ENCODE results near the gene TCAIM.

TCAIM gene

DNA sequence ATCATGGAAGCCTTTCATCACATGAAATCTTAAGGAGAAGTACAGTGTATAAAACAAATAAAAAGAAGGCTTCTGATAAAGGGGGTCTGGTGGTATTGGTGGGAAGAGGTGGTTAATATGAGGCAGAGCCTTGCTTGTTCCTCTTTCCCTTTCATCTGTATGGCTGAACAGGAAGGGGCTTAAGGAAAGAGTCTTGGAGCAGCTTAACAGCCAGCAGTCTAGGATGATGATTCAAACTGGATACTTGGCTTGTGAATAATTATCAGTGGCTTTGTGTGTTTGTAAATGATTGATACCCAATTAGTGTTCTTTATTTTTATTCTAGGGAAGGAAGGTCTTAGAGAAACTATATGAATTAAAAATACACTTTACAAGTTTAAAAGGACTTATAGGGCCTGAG, 29.1 kb upstream of the TCAIM start:
- no peak for DNase-seq (ENCODE audit: extremely low read depth, low read depth)
- TF ChIP-seq, protein P1, sequence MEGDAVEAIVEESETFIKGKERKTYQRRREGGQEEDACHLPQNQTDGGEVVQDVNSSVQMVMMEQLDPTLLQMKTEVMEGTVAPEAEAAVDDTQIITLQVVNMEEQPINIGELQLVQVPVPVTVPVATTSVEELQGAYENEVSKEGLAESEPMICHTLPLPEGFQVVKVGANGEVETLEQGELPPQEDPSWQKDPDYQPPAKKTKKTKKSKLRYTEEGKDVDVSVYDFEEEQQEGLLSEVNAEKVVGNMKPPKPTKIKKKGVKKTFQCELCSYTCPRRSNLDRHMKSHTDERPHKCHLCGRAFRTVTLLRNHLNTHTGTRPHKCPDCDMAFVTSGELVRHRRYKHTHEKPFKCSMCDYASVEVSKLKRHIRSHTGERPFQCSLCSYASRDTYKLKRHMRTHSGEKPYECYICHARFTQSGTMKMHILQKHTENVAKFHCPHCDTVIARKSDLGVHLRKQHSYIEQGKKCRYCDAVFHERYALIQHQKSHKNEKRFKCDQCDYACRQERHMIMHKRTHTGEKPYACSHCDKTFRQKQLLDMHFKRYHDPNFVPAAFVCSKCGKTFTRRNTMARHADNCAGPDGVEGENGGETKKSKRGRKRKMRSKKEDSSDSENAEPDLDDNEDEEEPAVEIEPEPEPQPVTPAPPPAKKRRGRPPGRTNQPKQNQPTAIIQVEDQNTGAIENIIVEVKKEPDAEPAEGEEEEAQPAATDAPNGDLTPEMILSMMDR (IDR thresholded peaks at IDR 0.05; ENCODE audit: low read depth, low read length), result no peak

DNA sequence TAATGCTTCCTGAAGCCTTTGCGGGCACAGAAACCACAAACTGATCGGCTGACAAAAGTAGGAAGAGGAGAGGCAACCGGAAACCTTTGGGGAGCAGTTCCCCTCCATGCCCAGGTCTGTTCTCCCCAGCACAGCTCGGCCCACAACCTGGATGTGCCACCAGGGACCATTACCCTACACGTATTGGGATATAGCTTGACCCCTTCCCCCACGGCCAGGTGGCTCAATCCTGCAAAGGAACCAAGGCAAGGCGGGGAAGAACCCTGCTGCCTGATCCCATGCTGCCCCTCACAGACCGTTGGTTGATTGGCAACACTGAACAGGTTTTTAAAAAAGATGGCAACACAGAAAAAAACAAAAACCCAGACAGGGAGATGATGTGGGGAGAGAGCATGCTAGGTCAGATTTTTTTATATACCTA, 19.7 kb upstream of the TCAIM start:
- DNase-seq (ENCODE audit: extremely low read depth, low read depth), result no peak

DNA sequence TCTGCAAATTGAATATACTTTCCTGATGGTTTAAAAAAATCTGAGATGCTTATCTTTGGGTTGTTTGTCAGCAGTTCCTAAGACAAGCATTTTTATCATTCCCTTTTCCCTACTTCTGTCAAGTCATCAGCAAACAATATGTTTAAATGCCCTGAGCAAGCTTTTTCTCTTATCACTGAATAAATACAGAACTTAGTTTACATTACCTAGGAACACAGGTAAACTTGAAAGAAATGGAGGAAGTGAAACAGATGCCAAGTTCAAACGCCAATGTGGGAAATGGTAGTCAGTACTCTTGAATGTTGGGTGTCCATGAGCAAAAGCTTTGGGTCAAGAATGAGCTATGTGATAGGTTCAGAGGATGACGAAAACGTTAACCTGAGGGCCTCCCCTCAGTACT, 17.2 kb upstream of the TCAIM start:
- TF ChIP-seq, protein P1 (IDR thresholded peaks at IDR 0.05; ENCODE audit: low read depth, low read length), result no peak
- DNase-seq (ENCODE audit: extremely low read depth, low read depth), result no peak

More for the DNA sequence above, 19.7 kb upstream of the TCAIM start:
- TF ChIP-seq, protein P1 (IDR thresholded peaks at IDR 0.05; ENCODE audit: low read depth, low read length), result no peak

DNA sequence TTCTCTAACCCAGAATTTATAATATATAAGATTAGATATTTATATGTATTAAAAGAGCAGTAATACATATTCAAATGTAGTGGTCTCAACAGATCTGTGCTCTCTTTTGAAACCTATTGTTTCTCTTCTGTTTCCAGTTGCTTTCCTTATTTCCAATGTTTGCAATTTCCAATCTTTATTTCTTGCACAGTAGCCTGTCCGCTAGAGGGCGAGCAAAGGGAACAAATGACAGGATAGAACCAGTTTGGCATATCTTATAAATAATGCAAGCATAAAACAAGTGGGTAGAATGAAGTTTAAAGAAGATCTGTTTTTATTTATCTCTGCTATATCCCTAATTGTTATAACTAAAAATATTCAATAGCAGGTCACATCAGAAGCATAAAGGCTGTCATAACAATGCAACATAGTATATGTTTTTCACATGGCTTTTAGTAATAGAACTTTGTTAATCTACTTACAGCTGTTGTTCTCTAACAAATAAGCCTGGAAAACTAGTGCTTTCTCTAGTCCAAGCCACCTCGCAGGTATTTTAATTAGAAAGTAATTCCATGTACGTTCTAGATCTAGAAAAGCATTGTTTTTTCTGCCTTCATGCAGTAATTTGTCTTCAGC, 15.1 kb upstream of the TCAIM start:
- DNase-seq (ENCODE audit: extremely low read depth, low read depth), result peak; percentile 44
- TF ChIP-seq, protein P1 (IDR thresholded peaks at IDR 0.05; ENCODE audit: low read depth, low read length), result peak; percentile 91

DNA sequence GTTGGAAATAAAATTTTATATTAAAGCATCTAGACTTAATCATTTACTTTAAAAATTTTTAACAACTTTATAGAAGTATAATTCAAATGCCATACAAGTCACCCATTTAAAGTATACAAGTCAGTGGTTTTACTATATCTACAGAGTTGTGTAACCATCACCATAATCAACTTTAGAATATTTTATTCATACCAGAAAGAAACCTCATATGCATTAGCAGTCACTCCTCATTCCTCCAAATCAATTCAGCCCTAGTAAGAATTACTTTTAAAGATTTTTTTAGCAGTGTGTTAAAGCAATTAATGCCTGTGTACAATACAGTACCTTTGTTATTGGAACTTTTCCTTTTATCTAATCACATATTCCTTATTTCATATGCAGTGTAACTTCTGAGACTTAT, 14.0 kb upstream of the TCAIM start:
- no peak for DNase-seq (ENCODE audit: extremely low read depth, low read depth)
- TF ChIP-seq, protein P1 (IDR thresholded peaks at IDR 0.05; ENCODE audit: low read depth, low read length), result no peak

DNA sequence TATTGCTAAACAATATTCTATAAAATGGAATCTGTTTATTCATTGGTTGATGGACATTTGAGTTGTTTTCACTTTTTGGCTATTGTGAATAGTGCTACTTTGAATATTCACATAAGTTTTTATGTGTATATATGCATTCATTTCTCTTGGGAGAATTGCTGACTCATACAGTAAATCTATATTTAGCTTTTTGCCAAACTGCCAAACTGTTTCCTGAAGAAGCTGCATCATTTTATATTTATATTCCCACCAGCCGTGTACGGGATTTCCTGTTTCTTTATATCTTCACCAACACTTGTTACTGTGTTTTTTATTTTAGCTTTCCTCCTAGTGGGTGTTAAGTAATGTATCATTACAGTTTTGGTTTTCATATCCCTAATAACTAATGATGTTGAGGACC, 12.5 kb upstream of the TCAIM start:
- TF ChIP-seq, protein P1 (IDR thresholded peaks at IDR 0.05; ENCODE audit: low read depth, low read length), result no peak

DNA sequence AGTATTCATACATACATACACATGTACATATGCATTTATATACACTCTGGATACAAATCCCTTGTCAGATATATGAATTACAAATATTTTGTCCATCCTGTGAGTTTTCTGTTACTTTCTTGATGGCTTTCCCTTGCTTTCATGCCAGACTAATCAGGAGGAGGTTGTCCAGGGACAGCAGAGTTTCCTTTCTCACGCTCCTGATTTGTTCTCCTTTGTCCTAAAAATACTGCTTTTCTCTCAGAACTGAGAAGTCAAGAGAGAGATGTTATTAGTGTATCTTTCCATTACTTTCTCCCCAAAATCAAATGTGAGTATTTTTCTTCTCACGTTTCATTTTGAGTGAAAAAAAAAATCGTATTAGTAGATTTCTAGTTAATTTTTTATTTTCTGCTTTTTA, 12.1 kb upstream of the TCAIM start:
- TF ChIP-seq, protein P1 (IDR thresholded peaks at IDR 0.05; ENCODE audit: low read depth, low read length), result no peak
- no peak for DNase-seq (ENCODE audit: extremely low read depth, low read depth)

More for the DNA sequence above, 12.5 kb upstream of the TCAIM start:
- DNase-seq (ENCODE audit: extremely low read depth, low read depth), result no peak
